Measurements from ENCODE around the gene UBASH3A. TPM values are rescaled to one million over a fixed set of nuclear protein-coding genes. Genes with fewer than 3 reads are reported as not detected.

The UBASH3A gene
- total RNA-seq, 2 experiments from 2014 or later: 59.7 to 60.8 TPM

- ChIA-PET CTCF (no interaction called here), POLR2A (interaction anchor here (1.5 kb wide), 1 partner anchor 14 kb away, joined by 4 read pairs; no protein-coding TSS in a partner anchor)
- ATAC-seq (ENCODE audit: poor library complexity) (no peak), DNase-seq (peak in 1 of 14 experiments; percentile 44)
- intact Hi-C loops (cut with DNase I, micrococcal nuclease): loop anchor here in 1 of 2 experiments (10.0 kb wide), 1 partner anchor 178 kb away; no protein-coding TSS in a partner anchor
- H3K4me3 ChIP-seq (ENCODE audit: low read length): no peak overlapping the region
- peaks cover 90% of the 10 kb centered on the region for H3K4me1 ChIP-seq (ENCODE audit: insufficient read depth, low read length)
- H3K9me3 ChIP-seq (ENCODE audit: control insufficient read depth in 1 of 2, insufficient read depth in 1 of 2, low read length in 2 of 2): no peaks in the 10 kb centered on the region
- TF ChIP-seq CTCF (IDR thresholded peaks at IDR 0.05): no peak
- Mint-ChIP-seq H3K27me3 (no peaks in the 10 kb centered on the region), H3K9me3 (no peaks in the 10 kb centered on the region), H3K27ac (no peak overlapping the region), H3K36me3 (ENCODE audit: low read depth) (peaks cover 9% of the 10 kb centered on the region), H3K4me1 (ENCODE audit: low read depth) (peaks cover 66% of the 10 kb centered on the region), H3K4me3 (no peak overlapping the region)
- H3K36me3 ChIP-seq (ENCODE audit: insufficient read depth, low read length): peaks cover 93% of the 10 kb centered on the region
- no peaks in the 10 kb centered on the region for H3K27me3 ChIP-seq (ENCODE audit: control insufficient read depth in 1 of 2, insufficient read depth in 2 of 2, low read length in 2 of 2)
- peak overlapping the region; percentile 5 to 95 for H3K27ac ChIP-seq (ENCODE audit: low read depth in 1 of 2, low read length in 2 of 2)
These were observed 8.9 kb downstream of the UBASH3A start for GRCh38 chr21:42412636-42412933.

GRCh38 chr21:42413093-42413492 is 9.4 kb downstream of the UBASH3A start:
- POLR2A ChIA-PET: interaction anchor here (1.5 to 1.8 kb wide), 3 partner anchors 9 to 15 kb away, joined by 4 to 20 read pairs (median 9); partner anchors contain the start of gene UBASH3A
- no peak for TF ChIP-seq CTCF (IDR thresholded peaks at IDR 0.05)
- H3K9me3 ChIP-seq (ENCODE audit: control insufficient read depth in 1 of 2, insufficient read depth in 1 of 2, low read length in 2 of 2): no peaks in the 10 kb centered on the region
- DNase-seq: no peak
- H3K27me3 ChIP-seq (ENCODE audit: control insufficient read depth in 1 of 2, insufficient read depth in 2 of 2, low read length in 2 of 2): no peaks in the 10 kb centered on the region
- H3K4me1 ChIP-seq (ENCODE audit: insufficient read depth, low read length): peaks cover 86% of the 10 kb centered on the region
- no peak overlapping the region for H3K4me3 ChIP-seq (ENCODE audit: low read length)
- Mint-ChIP-seq H3K4me1 (ENCODE audit: low read depth) (peaks cover 63% of the 10 kb centered on the region), H3K27ac (no peak overlapping the region), H3K4me3 (peak overlapping the region; percentile 39), H3K36me3 (ENCODE audit: low read depth) (peaks cover 4% of the 10 kb centered on the region), H3K27me3 (no peaks in the 10 kb centered on the region), H3K9me3 (no peaks in the 10 kb centered on the region)
- H3K36me3 ChIP-seq (ENCODE audit: insufficient read depth, low read length): peaks cover 93% of the 10 kb centered on the region
- peak overlapping the region; percentile 90 to 95 for H3K27ac ChIP-seq (ENCODE audit: low read depth in 1 of 2, low read length in 2 of 2)
- CTCF ChIA-PET: interaction anchor here (1.5 kb wide), 1 partner anchor 9 kb away, joined by 4 read pairs; the partner anchor contains the start of gene UBASH3A
- intact Hi-C loops (cut with DNase I, micrococcal nuclease): loop anchor here in 1 of 2 experiments (10.0 kb wide), 1 partner anchor 178 kb away; no protein-coding TSS in a partner anchor
- ATAC-seq (ENCODE audit: poor library complexity): no peak

GRCh38 chr21:42413500-42413899 is 9.8 kb downstream of the UBASH3A start:
- Histone ChIP-seq H3K27ac (ENCODE audit: low read depth in 1 of 2, low read length in 2 of 2) (peak overlapping the region; percentile 90 to 95), H3K9me3 (ENCODE audit: control insufficient read depth in 1 of 2, insufficient read depth in 1 of 2, low read length in 2 of 2) (no peaks in the 10 kb centered on the region), H3K4me3 (ENCODE audit: low read length) (no peak overlapping the region), H3K36me3 (ENCODE audit: insufficient read depth, low read length) (peaks cover 93% of the 10 kb centered on the region), H3K4me1 (ENCODE audit: insufficient read depth, low read length) (peaks cover 84% of the 10 kb centered on the region), H3K27me3 (ENCODE audit: control insufficient read depth in 1 of 2, insufficient read depth in 2 of 2, low read length in 2 of 2) (no peaks in the 10 kb centered on the region)
- Mint-ChIP-seq H3K4me3 (peak overlapping the region; percentile 39), H3K27ac (no peak overlapping the region), H3K4me1 (ENCODE audit: low read depth) (peaks cover 61% of the 10 kb centered on the region), H3K27me3 (no peaks in the 10 kb centered on the region), H3K9me3 (no peaks in the 10 kb centered on the region), H3K36me3 (ENCODE audit: low read depth) (peaks cover under 1% of the 10 kb centered on the region)
- DNase-seq (peak in 1 of 14 experiments; percentile 45), ATAC-seq (ENCODE audit: poor library complexity) (no peak)
- POLR2A ChIA-PET: interaction anchor here (1.3 to 1.8 kb wide), 4 partner anchors 9 to 20 kb away, joined by 4 to 20 read pairs (median 8); partner anchors contain the start of gene UBASH3A
- intact Hi-C loops (cut with DNase I, micrococcal nuclease): loop anchor here in 1 of 2 experiments (10.0 kb wide), 1 partner anchor 179 kb away; no protein-coding TSS in a partner anchor
- CTCF ChIA-PET: interaction anchor here (1.5 kb wide), 1 partner anchor 9 kb away, joined by 4 read pairs; the partner anchor contains the start of gene UBASH3A
- no peak for TF ChIP-seq CTCF (IDR thresholded peaks at IDR 0.05)

Measured in CD4-positive, alpha-beta T cell (primary cell).